Dendritic cell treated with granulocyte-macrophage colony-stimulating factor and Interleukin-4, amounts not matched to agents 40 ng/mL and 50 ng/mL, for 4 days (primary cell): ENCODE results near the gene HOXC6.

Experiments
- H3K27ac Mint-ChIP-seq: one replicate; pipeline ENCODE4 v1.8.0; 2022; ENCODE audit warnings: mild to moderate bottlenecking, mixed read lengths
- H3K27me3 Mint-ChIP-seq: one replicate; pipeline ENCODE4 v1.8.0; 2022; ENCODE audit warnings: mild to moderate bottlenecking, mixed read lengths
- H3K36me3 Mint-ChIP-seq: one replicate; pipeline ENCODE4 v1.8.0; 2022; ENCODE audit warnings: low read depth, mixed read lengths
- H3K4me1 Mint-ChIP-seq: one replicate; pipeline ENCODE4 v1.8.0; 2022; ENCODE audit warnings: low read depth, mixed read lengths
- H3K4me3 Mint-ChIP-seq: one replicate; pipeline ENCODE4 v1.8.0; 2022; ENCODE audit warnings: mild to moderate bottlenecking, moderate library complexity, mixed read lengths
- H3K9me3 Mint-ChIP-seq: one replicate; pipeline ENCODE4 v1.8.0; 2022; ENCODE audit warnings: mixed read lengths
- intact Hi-C: fragments of 100-400 bp; cut with micrococcal nuclease; formaldehyde crosslinking; loops from one replicate; pipeline ENCODE4 v1.15.0; 2022

The HOXC6 gene

DNA sequence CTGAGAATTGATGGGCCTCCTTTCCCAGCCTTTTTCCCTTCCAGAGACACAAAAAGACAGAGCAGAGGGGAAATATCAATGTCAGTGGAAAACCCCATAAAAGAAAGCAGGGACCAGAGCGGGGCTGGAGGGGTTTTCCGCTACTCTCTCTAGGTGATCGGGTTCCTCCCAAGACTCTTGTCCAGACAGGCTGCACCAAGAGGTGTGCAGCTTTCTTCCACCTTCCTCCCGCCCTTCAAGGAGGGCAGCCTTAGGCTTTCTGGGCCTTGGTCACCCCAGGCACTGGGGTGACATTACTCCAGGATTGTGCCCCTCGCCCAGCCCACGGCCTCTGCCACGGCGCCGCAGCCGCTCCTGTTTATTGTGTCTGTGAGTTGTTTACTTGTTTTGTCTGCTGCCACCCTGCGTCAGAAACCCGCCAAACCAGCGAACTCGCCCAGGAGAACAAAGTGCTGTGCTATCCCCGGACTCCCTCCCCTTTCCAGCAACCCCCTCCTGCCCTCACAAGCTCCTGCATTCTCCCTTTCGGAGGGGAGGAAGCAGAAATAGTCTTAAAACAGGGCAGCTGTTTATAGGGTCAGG is 6.7 kb upstream of the HOXC6 start:
- intact Hi-C loops: no loop called here

DNA sequence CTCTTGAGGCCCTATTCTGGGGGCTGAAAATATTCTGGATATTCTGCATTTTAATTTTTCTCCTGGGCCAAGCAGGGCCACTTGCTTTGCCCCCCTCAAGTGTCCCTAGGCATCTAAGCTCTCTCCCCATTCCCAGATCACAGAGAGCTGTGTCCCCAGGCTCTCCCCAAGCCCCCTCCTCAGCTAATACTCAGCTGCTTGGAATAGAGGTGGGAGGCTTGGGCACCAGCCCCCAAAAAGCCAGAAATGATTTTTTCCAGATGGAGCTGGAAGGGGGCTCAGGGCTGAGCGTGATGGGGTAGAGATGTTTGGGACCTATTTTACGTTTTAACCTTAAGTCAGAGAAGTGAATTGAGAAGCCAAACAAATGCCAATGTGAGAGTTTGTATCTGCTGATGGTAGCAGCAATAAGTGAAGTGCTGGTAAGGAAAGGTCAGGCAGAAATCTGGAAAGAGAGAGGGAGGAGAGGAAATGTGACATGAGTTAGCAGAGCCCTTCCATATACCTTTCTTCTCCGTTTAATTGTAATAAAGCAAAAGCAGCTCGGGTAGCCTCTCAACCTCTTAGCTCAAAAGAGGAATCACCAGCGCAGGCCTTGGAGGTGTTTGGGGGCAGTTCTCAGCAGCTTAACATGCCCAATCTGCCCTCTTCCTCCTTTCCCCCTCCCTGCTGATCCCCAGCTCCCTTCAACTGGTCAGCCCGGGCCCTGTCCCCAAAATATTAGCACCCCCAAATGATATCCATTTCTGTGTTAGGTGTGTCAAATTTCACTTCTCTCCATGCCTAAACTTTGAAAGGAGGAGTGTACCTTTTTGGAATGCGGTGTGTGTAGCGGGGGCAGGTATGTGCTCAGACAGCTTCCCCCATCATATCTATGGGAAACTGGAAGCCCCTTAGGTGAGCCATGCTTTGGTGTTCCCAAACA is 5.0 kb upstream of the HOXC6 start:
- Mint-ChIP-seq H3K36me3 (no peaks in the 10 kb centered on the region), H3K27ac (no peak overlapping the region), H3K4me3 (no peak overlapping the region), H3K9me3 (no peaks in the 10 kb centered on the region), H3K27me3 (peaks cover 93% of the 10 kb centered on the region), H3K4me1 (peaks cover 18% of the 10 kb centered on the region)
- intact Hi-C loops: no loop called here

More for the DNA sequence above, 6.7 kb upstream of the HOXC6 start:
- Mint-ChIP-seq H3K4me3 (no peak overlapping the region), H3K27me3 (peaks cover 94% of the 10 kb centered on the region), H3K4me1 (peaks cover 23% of the 10 kb centered on the region), H3K36me3 (no peaks in the 10 kb centered on the region), H3K27ac (no peak overlapping the region), H3K9me3 (no peaks in the 10 kb centered on the region)

DNA sequence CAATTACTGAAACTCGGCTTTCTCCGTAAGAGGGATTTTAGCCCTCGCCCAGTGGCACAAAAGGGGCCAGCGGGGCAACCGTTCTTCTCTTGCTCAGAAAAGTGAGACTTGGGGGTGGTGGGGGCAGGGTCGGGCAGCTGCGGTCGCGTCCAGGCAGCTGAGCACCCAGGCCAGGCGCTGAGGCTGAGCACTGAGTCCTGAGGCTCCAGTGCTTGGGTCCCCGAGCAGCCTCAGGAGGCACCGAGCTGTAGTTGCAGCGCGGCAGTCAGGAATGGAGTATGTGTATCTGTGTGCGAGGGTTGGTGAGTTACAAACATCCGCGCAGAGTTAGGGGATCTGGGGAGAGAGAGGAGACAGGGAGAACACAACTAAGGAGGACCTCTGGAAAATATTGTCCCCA is 4.1 kb upstream of the HOXC6 start:
- H3K27me3 Mint-ChIP-seq: peaks cover 94% of the 10 kb centered on the region
- H3K36me3 Mint-ChIP-seq: no peaks in the 10 kb centered on the region
- H3K27ac Mint-ChIP-seq: no peak overlapping the region
- no peaks in the 10 kb centered on the region for H3K9me3 Mint-ChIP-seq
- H3K4me1 Mint-ChIP-seq: peaks cover 20% of the 10 kb centered on the region
- no peak overlapping the region for H3K4me3 Mint-ChIP-seq
- intact Hi-C loops: no loop called here

DNA sequence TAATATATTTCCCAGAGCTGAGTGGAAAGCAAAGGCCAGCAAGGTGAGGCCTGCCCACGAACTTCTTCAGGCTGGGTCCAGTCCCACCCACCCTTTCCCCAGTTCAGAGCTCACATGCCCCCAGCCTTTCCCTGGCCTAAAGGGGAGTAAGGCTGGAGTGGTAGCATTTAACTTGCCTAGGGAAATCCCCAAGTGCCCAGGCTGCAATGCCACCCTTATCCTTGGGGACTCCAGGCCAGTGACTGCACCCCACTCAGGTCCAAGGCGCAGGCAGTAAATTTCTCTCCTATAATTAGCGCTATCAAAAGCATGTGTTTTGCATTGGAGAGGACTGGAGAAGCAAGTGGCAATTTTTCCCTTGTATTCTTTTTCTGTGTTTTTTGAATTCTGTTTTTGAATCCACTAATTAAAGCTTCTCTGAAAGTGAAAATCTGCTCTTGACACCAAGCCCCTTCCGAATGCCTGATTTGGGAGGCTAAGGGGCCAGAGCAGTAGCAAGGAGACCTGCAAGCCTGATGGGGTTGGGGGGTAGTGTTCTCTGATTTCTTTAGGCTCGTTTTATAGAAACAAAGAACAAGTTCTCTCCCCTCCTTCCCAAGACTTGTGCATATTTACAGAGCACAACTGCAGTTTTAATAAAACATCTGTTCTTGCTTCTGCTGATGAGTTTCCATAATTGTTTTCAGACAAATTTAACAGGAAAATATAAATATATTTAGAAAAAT is 3.5 kb upstream of the HOXC6 start:
- Mint-ChIP-seq H3K9me3 (no peaks in the 10 kb centered on the region), H3K4me3 (no peak overlapping the region), H3K27ac (no peak overlapping the region), H3K4me1 (peaks cover 22% of the 10 kb centered on the region), H3K27me3 (peaks cover 93% of the 10 kb centered on the region), H3K36me3 (no peaks in the 10 kb centered on the region)
- intact Hi-C loops: no loop called here

DNA sequence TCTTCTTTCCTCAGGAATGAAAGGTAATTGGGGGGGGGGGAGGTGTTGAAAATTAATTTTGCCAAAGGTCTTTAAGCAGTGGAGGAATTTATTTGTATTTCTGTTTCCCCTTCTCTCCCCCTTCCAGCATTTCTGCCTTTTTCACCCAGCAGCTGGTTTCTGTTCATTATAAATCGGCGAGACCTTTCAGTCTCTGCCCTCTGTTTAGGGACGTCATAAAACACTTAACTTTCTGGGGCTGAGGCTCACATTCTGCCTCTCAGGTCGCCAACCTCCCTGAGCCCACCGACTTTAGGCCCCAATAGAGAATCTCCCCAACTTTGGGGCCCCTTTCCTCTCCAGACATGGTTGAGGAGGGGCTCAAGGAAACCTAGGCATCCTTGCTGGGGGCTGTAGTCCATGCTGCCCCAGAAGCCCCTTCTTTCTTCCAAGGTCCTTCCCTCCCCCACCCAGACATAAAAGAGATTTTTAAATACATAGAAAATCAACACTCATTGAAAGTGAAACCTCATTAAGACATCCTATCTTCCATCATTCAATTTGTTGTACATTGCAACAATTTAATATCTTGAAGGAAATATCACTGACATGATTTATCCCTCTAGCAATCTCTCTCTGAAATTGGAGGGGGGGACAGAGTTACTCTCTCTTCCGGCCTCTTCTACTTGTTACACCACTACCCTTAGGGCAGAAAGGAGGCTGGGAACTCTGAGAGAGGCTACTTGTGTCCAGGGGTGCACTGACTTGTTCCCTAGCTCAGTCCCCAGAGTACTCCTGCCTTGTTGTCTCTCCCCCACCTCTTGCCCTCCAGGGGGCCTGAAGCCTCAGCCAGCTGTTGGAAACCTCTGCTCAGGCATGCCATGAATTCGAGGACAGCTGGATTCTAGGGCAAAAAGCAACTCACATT is 2.5 kb upstream of the HOXC6 start:
- H3K36me3 Mint-ChIP-seq: no peaks in the 10 kb centered on the region
- H3K4me3 Mint-ChIP-seq: no peak overlapping the region
- H3K9me3 Mint-ChIP-seq: no peaks in the 10 kb centered on the region
- H3K27me3 Mint-ChIP-seq: peaks cover 91% of the 10 kb centered on the region
- H3K4me1 Mint-ChIP-seq: peaks cover 19% of the 10 kb centered on the region
- intact Hi-C loops: no loop called here
- H3K27ac Mint-ChIP-seq: no peak overlapping the region

DNA sequence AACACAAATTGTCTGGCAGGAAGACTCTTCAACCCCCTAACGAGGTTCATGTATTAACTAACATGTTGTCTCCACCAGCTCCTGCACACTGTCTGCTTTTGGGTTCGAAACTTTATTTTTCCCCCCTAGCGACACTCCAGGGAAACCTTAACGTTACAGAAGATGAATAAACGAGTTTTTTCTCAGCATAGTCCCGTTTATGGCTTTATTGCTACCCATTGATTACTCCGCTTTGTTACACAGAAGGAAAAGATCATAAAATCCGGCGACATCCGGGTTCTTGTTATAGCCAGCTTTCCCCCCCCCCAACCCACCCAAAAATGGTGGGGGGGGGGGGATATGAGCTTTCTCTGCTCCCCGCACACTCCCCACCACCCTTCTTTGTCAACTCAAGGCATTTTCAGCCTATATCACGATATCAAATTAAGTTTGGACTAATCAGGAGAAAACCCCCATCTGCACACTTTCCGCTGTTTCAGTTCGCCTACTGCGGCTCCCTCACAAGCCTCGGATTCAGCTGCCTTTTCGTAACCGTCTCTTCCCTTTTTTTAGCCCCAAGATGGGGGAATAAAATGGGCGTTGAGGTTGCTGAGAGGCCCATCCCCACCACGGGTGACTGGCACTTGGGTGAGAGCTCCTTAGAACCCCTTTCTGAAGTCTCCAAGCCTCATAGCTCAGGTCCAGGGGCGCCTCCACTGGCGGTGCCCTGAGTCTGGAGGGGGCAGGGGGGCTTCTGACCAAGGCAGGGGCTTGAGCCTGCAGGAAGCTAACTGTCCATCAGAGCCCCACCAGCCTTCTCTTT is 1.4 kb upstream of the HOXC6 start:
- intact Hi-C loops: no loop called here
- Mint-ChIP-seq H3K9me3 (no peaks in the 10 kb centered on the region), H3K4me3 (no peak overlapping the region), H3K27ac (no peak overlapping the region), H3K4me1 (peaks cover 19% of the 10 kb centered on the region), H3K27me3 (peaks cover 91% of the 10 kb centered on the region), H3K36me3 (no peaks in the 10 kb centered on the region)

DNA sequence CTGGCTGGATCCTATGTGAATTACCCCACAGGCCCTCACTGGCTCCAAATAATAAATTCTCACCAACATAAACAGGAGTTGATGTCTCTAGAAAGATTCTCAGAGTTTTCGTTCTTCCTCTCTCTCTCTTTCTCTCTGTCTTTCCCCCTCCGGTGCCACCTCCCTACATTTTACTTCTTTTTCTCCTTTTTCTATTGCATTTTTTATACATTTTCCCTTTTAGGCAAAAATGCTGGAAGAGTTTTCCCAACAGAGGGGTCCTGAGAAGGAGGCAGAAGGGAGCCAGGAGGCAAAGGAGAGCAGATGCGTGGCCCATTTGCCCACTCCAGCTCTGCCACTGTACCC is 826 bp upstream of the HOXC6 start:
- H3K9me3 Mint-ChIP-seq: peaks cover under 1% of the 10 kb centered on the region
- no peaks in the 10 kb centered on the region for H3K36me3 Mint-ChIP-seq
- H3K4me1 Mint-ChIP-seq: peaks cover 19% of the 10 kb centered on the region
- H3K27ac Mint-ChIP-seq: no peak overlapping the region
- peaks cover 91% of the 10 kb centered on the region for H3K27me3 Mint-ChIP-seq
- no peak overlapping the region for H3K4me3 Mint-ChIP-seq
- intact Hi-C loops: no loop called here

DNA sequence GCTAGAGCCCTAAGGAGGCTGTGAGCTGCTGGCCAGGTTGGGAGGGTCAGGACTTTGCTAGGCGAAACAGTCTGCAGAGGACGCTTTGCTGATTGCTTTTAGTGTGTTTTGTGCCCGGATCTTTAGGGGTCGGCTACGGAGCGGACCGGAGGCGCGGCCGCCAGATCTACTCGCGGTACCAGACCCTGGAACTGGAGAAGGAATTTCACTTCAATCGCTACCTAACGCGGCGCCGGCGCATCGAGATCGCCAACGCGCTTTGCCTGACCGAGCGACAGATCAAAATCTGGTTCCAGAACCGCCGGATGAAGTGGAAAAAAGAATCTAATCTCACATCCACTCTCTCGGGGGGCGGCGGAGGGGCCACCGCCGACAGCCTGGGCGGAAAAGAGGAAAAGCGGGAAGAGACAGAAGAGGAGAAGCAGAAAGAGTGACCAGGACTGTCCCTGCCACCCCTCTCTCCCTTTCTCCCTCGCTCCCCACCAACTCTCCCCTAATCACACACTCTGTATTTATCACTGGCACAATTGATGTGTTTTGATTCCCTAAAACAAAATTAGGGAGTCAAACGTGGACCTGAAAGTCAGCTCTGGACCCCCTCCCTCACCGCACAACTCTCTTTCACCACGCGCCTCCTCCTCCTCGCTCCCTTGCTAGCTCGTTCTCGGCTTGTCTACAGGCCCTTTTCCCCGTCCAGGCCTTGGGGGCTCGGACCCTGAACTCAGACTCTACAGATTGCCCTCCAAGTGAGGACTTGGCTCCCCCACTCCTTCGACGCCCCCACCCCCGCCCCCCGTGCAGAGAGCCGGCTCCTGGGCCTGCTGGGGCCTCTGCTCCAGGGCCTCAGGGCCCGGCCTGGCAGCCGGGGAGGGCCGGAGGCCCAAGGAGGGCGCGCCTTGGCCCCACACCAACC is 1.5 kb downstream of the HOXC6 start:
- Mint-ChIP-seq H3K9me3 (peaks cover 7% of the 10 kb centered on the region), H3K4me3 (no peak overlapping the region), H3K4me1 (peaks cover 24% of the 10 kb centered on the region), H3K27ac (no peak overlapping the region), H3K27me3 (peaks cover 90% of the 10 kb centered on the region), H3K36me3 (no peaks in the 10 kb centered on the region)
- intact Hi-C loops: loop anchor here (5.0 kb wide), 1 partner anchor 98 kb away; no protein-coding TSS in a partner anchor

DNA sequence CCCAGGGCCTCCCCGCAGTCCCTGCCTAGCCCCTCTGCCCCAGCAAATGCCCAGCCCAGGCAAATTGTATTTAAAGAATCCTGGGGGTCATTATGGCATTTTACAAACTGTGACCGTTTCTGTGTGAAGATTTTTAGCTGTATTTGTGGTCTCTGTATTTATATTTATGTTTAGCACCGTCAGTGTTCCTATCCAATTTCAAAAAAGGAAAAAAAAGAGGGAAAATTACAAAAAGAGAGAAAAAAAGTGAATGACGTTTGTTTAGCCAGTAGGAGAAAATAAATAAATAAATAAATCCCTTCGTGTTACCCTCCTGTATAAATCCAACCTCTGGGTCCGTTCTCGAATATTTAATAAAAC is 2.2 kb downstream of the HOXC6 start:
- H3K9me3 Mint-ChIP-seq: peaks cover 7% of the 10 kb centered on the region
- H3K4me1 Mint-ChIP-seq: peaks cover 24% of the 10 kb centered on the region
- peaks cover 93% of the 10 kb centered on the region for H3K27me3 Mint-ChIP-seq
- no peak overlapping the region for H3K4me3 Mint-ChIP-seq
- no peak overlapping the region for H3K27ac Mint-ChIP-seq
- H3K36me3 Mint-ChIP-seq: no peaks in the 10 kb centered on the region
- intact Hi-C loops: loop anchor here (5.0 kb wide), 1 partner anchor 97 kb away; no protein-coding TSS in a partner anchor

DNA sequence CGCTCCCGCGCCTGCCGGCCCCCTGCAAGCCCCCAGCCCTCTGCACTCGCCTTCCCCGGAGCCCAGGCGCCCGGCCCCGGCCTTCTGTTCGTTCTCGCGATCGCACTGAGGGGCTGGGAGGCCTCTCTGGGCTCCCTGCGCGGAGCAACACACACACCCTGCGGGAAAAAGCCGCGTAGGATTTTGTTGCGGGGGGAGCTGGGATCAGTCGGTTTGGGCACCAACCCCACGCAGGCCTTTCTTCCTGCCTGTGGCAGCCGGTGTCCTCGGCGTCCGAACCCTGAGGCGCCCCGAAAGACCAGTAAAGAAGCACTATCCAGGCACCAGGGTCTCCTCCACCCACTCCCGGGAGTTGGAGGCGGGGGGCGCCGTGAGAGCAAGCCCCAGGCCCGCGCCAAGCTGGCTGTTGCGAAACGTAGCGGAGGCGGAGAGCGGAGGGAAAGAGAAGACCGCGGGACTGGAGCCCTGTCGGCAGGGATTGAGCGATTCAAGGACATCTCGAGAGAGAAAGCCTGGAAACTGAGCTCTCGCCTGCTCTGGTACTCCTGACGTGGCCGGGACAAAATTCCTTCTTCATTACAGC is 2.7 kb downstream of the HOXC6 start:
- H3K9me3 Mint-ChIP-seq: peaks cover 7% of the 10 kb centered on the region
- no peak overlapping the region for H3K27ac Mint-ChIP-seq
- peaks cover 24% of the 10 kb centered on the region for H3K4me1 Mint-ChIP-seq
- H3K27me3 Mint-ChIP-seq: peaks cover 93% of the 10 kb centered on the region
- no peak overlapping the region for H3K4me3 Mint-ChIP-seq
- intact Hi-C loops: loop anchor here (5.0 kb wide), 1 partner anchor 96 kb away; no protein-coding TSS in a partner anchor
- H3K36me3 Mint-ChIP-seq: no peaks in the 10 kb centered on the region

DNA sequence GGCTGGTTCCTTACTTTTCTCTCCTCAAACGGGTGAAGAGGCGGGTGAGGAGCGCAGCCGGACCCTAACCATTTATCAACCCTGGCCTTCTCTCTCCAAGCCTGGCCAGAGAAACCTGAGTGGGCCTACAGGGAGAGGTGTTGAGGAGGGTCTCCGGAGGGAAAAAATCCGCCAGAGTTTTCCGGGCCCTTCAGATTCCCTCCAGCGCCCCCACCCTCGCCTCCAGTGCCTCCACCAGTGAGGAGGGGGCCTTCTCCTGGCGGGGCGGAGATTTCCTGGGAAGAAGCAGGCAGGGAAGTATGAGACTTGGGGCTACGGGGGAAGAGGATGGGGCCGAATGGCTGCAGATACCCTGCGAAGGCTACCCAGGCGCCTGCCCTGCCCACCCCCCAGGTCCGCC is 3.2 kb downstream of the HOXC6 start:
- Mint-ChIP-seq H3K36me3 (no peaks in the 10 kb centered on the region), H3K4me1 (peaks cover 23% of the 10 kb centered on the region), H3K27ac (no peak overlapping the region), H3K27me3 (peaks cover 93% of the 10 kb centered on the region), H3K4me3 (no peak overlapping the region), H3K9me3 (peaks cover 7% of the 10 kb centered on the region)
- intact Hi-C loops: loop anchor here (5.0 kb wide), 1 partner anchor 96 kb away; no protein-coding TSS in a partner anchor
